Measurements from ENCODE around the gene ODAD2.

ODAD2 gene

DNA sequence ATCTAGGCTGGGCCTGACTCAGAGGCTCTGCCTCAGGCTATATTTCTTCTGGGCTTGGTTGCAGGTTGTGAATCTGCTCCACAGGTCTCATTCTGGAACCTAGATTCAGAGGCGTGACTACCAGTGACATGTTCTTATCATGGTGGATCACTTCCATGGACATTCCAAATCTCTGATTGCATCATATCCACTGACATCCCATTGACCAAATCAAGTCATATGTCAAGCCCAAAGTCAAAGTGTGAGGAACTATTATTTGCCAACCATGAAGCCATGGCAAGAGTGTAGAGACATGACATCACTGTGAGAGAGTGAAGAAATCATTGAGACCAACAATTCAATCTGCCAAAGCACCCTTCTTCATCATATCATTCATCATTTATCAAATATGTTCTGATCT is 11.9 kb upstream of the ODAD2 start:
- no peak overlapping the region for H2AFZ ChIP-seq (ENCODE audit: low read length)
- H3K79me2 ChIP-seq (ENCODE audit: low read length) = no peaks in the 10 kb centered on the region
- no peak for TF ChIP-seq EZH2phosphoT487 (IDR thresholded peaks at IDR 0.05; ENCODE audit: low read length)
- no peak for DNase-seq
- no peak overlapping the region for H3K9ac ChIP-seq (ENCODE audit: low read length)
- 0 out of 2 replicates have a peak, but pooled peaks cover 7% of the 10 kb centered on the region for H3K4me1 ChIP-seq (ENCODE audit: low read length)
- H3K9me2 ChIP-seq (replicated peaks; ENCODE audit: insufficient read depth, low read length) = no peaks in the 10 kb centered on the region
- no peaks in the 10 kb centered on the region for H3K36me3 ChIP-seq (replicated peaks; ENCODE audit: insufficient read depth, low read length)
- H3K4me2 ChIP-seq (ENCODE audit: low read depth, low read length) = no peak overlapping the region
- no peak overlapping the region for H3K4me3 ChIP-seq (ENCODE audit: low read length)
- H3K9me3 ChIP-seq (replicated peaks; ENCODE audit: insufficient read depth, low read length) = no peaks in the 10 kb centered on the region
- no peak overlapping the region for H3K27ac ChIP-seq (ENCODE audit: low read length)
- no peaks in the 10 kb centered on the region for H4K20me1 ChIP-seq (ENCODE audit: insufficient read depth, low read length)
- no peaks in the 10 kb centered on the region for H3F3A ChIP-seq (ENCODE audit: insufficient read depth, low read length)
- H3K27me3 ChIP-seq (replicated peaks; ENCODE audit: insufficient read depth, low read length) = no peaks in the 10 kb centered on the region

GRCh38 chr10:28008054-28008453 is 9.2 kb upstream of the ODAD2 start:
- Histone ChIP-seq H3K79me2 (ENCODE audit: low read length) (no peaks in the 10 kb centered on the region), H2AFZ (ENCODE audit: low read length) (no peak overlapping the region), H4K20me1 (ENCODE audit: insufficient read depth, low read length) (no peaks in the 10 kb centered on the region), H3K4me2 (ENCODE audit: low read depth, low read length) (no peak overlapping the region), H3K4me1 (ENCODE audit: low read length) (no peaks in the 10 kb centered on the region), H3K36me3 (replicated peaks; ENCODE audit: insufficient read depth, low read length) (no peaks in the 10 kb centered on the region), H3K27me3 (replicated peaks; ENCODE audit: insufficient read depth, low read length) (no peaks in the 10 kb centered on the region), H3K9me3 (replicated peaks; ENCODE audit: insufficient read depth, low read length) (no peaks in the 10 kb centered on the region), H3K9me2 (replicated peaks; ENCODE audit: insufficient read depth, low read length) (no peaks in the 10 kb centered on the region), H3K27ac (ENCODE audit: low read length) (no peak overlapping the region), H3K9ac (ENCODE audit: low read length) (no peak overlapping the region), H3F3A (ENCODE audit: insufficient read depth, low read length) (no peaks in the 10 kb centered on the region), H3K4me3 (ENCODE audit: low read length) (no peak overlapping the region)
- no peak for DNase-seq
- TF ChIP-seq, protein P1, sequence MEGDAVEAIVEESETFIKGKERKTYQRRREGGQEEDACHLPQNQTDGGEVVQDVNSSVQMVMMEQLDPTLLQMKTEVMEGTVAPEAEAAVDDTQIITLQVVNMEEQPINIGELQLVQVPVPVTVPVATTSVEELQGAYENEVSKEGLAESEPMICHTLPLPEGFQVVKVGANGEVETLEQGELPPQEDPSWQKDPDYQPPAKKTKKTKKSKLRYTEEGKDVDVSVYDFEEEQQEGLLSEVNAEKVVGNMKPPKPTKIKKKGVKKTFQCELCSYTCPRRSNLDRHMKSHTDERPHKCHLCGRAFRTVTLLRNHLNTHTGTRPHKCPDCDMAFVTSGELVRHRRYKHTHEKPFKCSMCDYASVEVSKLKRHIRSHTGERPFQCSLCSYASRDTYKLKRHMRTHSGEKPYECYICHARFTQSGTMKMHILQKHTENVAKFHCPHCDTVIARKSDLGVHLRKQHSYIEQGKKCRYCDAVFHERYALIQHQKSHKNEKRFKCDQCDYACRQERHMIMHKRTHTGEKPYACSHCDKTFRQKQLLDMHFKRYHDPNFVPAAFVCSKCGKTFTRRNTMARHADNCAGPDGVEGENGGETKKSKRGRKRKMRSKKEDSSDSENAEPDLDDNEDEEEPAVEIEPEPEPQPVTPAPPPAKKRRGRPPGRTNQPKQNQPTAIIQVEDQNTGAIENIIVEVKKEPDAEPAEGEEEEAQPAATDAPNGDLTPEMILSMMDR (IDR thresholded peaks at IDR 0.05; ENCODE audit: low read length) = no peak
- no peak for TF ChIP-seq EZH2phosphoT487 (IDR thresholded peaks at IDR 0.05; ENCODE audit: low read length)
- TF ChIP-seq EZH2 (optimal IDR thresholded peaks at IDR 0.05; ENCODE audit: low read depth, low read length) = no peak

DNA sequence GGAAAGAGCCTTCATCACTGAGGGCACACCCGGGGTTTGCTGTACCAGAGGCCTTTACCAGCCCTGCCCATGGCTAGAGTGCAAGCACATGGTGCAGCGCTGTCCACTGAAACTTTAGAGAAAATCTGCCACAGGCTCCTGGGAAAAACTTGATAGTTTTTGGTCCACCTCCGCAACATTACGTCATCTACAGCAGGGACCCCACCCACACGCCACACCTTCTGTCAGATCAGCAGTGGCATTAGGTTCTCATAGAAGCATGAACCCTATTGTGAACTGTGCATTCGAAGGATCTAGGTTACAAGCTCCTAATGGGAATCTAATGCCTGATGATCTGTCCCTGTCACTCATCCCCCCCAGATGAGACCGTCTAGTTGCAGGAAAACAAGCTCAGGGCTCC is 2.5 kb upstream of the ODAD2 start:
- no peaks in the 10 kb centered on the region for H3K9me2 ChIP-seq (replicated peaks; ENCODE audit: insufficient read depth, low read length)
- no peaks in the 10 kb centered on the region for H4K20me1 ChIP-seq (ENCODE audit: insufficient read depth, low read length)
- no peaks in the 10 kb centered on the region for H3K27me3 ChIP-seq (replicated peaks; ENCODE audit: insufficient read depth, low read length)
- H3K9ac ChIP-seq (ENCODE audit: low read length) = no peak overlapping the region
- TF ChIP-seq, protein P1 (IDR thresholded peaks at IDR 0.05; ENCODE audit: low read length) = no peak
- TF ChIP-seq EZH2 (optimal IDR thresholded peaks at IDR 0.05; ENCODE audit: low read depth, low read length) = no peak
- no peak for TF ChIP-seq EZH2phosphoT487 (IDR thresholded peaks at IDR 0.05; ENCODE audit: low read length)
- no peaks in the 10 kb centered on the region for H3K79me2 ChIP-seq (ENCODE audit: low read length)
- H3F3A ChIP-seq (ENCODE audit: insufficient read depth, low read length) = no peaks in the 10 kb centered on the region
- no peak overlapping the region for H3K4me2 ChIP-seq (ENCODE audit: low read depth, low read length)
- H3K36me3 ChIP-seq (replicated peaks; ENCODE audit: insufficient read depth, low read length) = no peaks in the 10 kb centered on the region
- no peak overlapping the region for H3K27ac ChIP-seq (ENCODE audit: low read length)
- H3K4me3 ChIP-seq (ENCODE audit: low read length) = no peak overlapping the region
- DNase-seq = no peak
- H3K9me3 ChIP-seq (replicated peaks; ENCODE audit: insufficient read depth, low read length) = no peaks in the 10 kb centered on the region
- no peak overlapping the region for H2AFZ ChIP-seq (ENCODE audit: low read length)
- no peaks in the 10 kb centered on the region for H3K4me1 ChIP-seq (ENCODE audit: low read length)

DNA sequence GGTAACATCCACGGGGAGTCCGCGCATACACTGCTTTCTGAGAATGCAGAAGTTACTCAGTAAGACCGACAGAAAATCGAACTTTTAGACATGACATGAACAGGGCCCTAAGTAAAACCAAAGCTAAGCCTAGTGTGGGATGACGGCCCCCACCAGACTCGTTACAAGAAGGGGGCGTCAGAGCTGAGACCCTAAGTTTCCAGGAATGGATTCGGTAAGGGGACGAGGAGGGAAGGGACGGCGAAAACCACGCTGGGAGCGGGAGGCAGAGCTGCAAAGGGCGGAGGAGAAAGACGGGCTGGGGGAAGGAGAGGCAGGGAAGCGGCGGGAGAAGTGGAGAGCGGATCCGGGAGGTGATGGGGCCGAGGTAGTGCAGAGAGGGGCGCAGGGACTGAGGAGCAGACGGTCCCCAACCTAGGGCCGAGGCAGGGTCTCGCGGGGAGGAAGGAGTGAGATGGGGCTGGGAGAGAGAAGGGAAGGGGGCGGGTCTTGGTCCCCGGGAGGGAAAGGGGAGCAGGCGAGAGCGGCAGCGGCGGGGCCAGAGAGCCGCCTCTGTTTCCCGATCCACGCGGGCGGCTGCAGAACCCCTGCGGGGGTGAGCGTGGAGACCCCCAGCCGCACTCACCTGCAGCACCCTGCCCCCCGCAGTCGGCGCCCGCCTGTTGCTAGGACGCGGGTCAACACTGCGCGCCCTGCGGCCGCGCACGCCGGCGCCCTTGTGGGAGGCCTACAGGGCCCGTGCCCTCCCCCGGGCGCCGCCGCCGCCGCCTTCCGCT is 513 bp downstream of the ODAD2 start:
- H3K27ac ChIP-seq (ENCODE audit: low read length) = no peak overlapping the region

More for the DNA sequence above, 513 bp downstream of the ODAD2 start:
- no peaks in the 10 kb centered on the region for H3F3A ChIP-seq (ENCODE audit: insufficient read depth, low read length)
- no peaks in the 10 kb centered on the region for H3K9me2 ChIP-seq (replicated peaks; ENCODE audit: insufficient read depth, low read length)
- H3K4me1 ChIP-seq (ENCODE audit: low read length) = no peaks in the 10 kb centered on the region
- H3K79me2 ChIP-seq (ENCODE audit: low read length) = no peaks in the 10 kb centered on the region
- no peaks in the 10 kb centered on the region for H3K9me3 ChIP-seq (replicated peaks; ENCODE audit: insufficient read depth, low read length)
- no peaks in the 10 kb centered on the region for H3K27me3 ChIP-seq (replicated peaks; ENCODE audit: insufficient read depth, low read length)
- TF ChIP-seq EZH2 (optimal IDR thresholded peaks at IDR 0.05; ENCODE audit: low read depth, low read length) (no peak), EZH2phosphoT487 (IDR thresholded peaks at IDR 0.05; ENCODE audit: low read length) (no peak)
- TF ChIP-seq, protein P1 (IDR thresholded peaks at IDR 0.05; ENCODE audit: low read length) = no peak
- peak; percentile 44 for DNase-seq
- H3K36me3 ChIP-seq (replicated peaks; ENCODE audit: insufficient read depth, low read length) = no peaks in the 10 kb centered on the region
- peak overlapping the region; percentile 76 for H3K4me3 ChIP-seq (ENCODE audit: low read length)
- H3K9ac ChIP-seq (ENCODE audit: low read length) = peak overlapping the region; percentile 53; the same call in 1 of the 2 replicates
- H4K20me1 ChIP-seq (ENCODE audit: insufficient read depth, low read length) = no peaks in the 10 kb centered on the region
- H3K4me2 ChIP-seq (ENCODE audit: low read depth, low read length) = peak overlapping the region; percentile 84
- H2AFZ ChIP-seq (ENCODE audit: low read length) = peak overlapping the region; percentile 90
